Spinal cord (tissue), 10 donors: ENCODE data around the gene FYN. TPM values are rescaled to one million over a fixed set of nuclear protein-coding genes. Genes with fewer than 3 reads are reported as not detected.

ENCODE experiments used
- DNase-seq, 6 donors: peaks; one replicate each; pipeline versions ENCODE4 v3.0.0 to v3.0.0-alpha.2; 2013 to 2015; ENCODE audit warnings: low spot score in 6 of 6, low read depth in 4 of 6
- H3K27ac ChIP-seq: one replicate; pipeline ENCODE4 v1.5.1; 2013; ENCODE audit warnings: low read depth, low read length, control low read depth
- H3K27me3 ChIP-seq: one replicate; pipeline ENCODE4 v1.6.1; 2013; ENCODE audit warnings: low read length; ENCODE audit not compliant: control insufficient read depth, insufficient read depth
- H3K36me3 ChIP-seq: one replicate; pipeline ENCODE4 v1.6.1; 2013; ENCODE audit warnings: low read length; ENCODE audit not compliant: control insufficient read depth, insufficient read depth
- H3K4me1 ChIP-seq: one replicate; pipeline ENCODE4 v1.6.1; 2013; ENCODE audit warnings: low read length; ENCODE audit not compliant: control insufficient read depth, insufficient read depth
- H3K4me3 ChIP-seq: one replicate; pipeline ENCODE4 v1.5.1; 2013; ENCODE audit warnings: low read depth, low read length, control low read depth
- H3K9me3 ChIP-seq: one replicate; pipeline ENCODE4 v1.6.1; 2013; ENCODE audit warnings: low read length; ENCODE audit not compliant: control insufficient read depth, insufficient read depth
- WGBS: methylation state at CpG from one replicate; pipeline ENCODE4 v1.1.5; 2013; ENCODE audit warnings: missing lambda C conversion rate; ENCODE audit not compliant: insufficient coverage; 5-methylcytosine and 5-hydroxymethylcytosine counted together
- polyA plus RNA-seq, 2 donors: library from polyadenylated mRNA; unstranded; fragments of 120-200 nt; gene quantifications; one replicate each; pipeline ENCODE4 v1.2.1, GENCODE V29; 2013; ENCODE audit not compliant: insufficient read length in 2 of 2
- total RNA-seq, 2 donors: library from RNA; depleted of rRNA in 1 of 2; stranded (reverse); fragments of 120-200 nt in 1 of 2; fragments of >200 nt in 1 of 2; gene quantifications; one replicate each; pipeline versions ENCODE4 v1.2.3 to v1.2.4, GENCODE V29; 2013 to 2014
- donor health status: healthy.

The FYN gene
- total and polyA plus RNA-seq, 4 donors, result 273 to 730 (median 476) TPM

- Histone ChIP-seq H3K9me3 (no peaks in the 10 kb centered on the region), H3K36me3 (peaks cover 11% of the 10 kb centered on the region), H3K4me1 (peaks cover 55% of the 10 kb centered on the region), H3K4me3 (no peak overlapping the region), H3K27ac (peak overlapping the region; percentile 88), H3K27me3 (no peaks in the 10 kb centered on the region)
- 54% methylated on average over 2 of the region's 4 CpGs for whole genome bisulfite sequencing
- DNase-seq, result no peak
Measured at GRCh38 chr6:111846066-111846465, 27.2 kb downstream of the FYN start.

GRCh38 chr6:111845441-111845871 lies 27.8 kb downstream of the FYN start:
- peaks cover 11% of the 10 kb centered on the region for H3K36me3 ChIP-seq
- peak overlapping the region; percentile 88 for H3K27ac ChIP-seq
- H3K4me3 ChIP-seq, result no peak overlapping the region
- H3K27me3 ChIP-seq, result no peaks in the 10 kb centered on the region
- H3K9me3 ChIP-seq, result no peaks in the 10 kb centered on the region
- WGBS, result 40% methylated on average over 7 of the region's 8 CpGs
- H3K4me1 ChIP-seq, result peaks cover 49% of the 10 kb centered on the region
- DNase-seq, result no peak

DNA sequence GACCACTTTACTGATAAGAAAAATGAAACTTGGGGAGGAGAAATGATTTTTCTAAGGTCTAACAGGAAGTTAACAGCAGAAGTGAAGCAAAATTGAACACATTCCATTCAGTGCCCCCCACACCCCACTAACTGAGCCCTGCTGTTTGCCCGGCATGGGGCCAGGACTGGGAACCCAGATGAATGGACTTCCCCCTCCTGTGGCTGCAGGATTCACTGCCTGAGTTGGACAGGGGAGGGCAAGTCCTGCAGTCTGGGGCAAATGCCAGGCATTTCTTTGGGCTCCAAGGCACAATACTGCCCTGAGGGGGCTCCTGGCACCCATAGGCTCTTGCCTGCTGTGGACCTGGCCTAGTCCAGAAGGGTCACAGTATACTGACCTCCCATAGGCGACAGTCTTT lies 28.3 kb downstream of the FYN start:
- peaks cover 46% of the 10 kb centered on the region for H3K4me1 ChIP-seq

DNA sequence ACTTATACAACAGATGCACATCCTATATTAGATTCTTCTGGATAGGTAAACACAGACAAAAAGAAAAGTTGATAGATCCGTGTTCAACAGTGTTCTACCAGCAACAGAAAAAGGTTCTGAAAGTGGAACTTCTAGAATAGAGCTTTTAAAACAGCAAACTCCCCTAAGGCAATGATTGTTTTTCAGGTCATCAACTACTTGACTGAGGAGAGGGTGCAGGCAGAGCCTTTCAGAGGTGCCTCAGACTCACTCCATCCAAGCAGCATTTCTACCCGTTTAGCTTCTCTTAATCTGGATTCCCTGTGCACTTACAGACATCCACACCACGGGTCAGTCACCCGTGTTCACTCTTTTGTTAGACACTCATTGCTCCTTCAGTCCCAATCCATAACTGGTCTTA lies 28.9 kb downstream of the FYN start:
- H3K4me3 ChIP-seq, result no peak overlapping the region
- H3K27ac ChIP-seq, result peak overlapping the region; percentile 88
- H3K9me3 ChIP-seq, result no peaks in the 10 kb centered on the region
- H3K27me3 ChIP-seq, result no peaks in the 10 kb centered on the region
- H3K4me1 ChIP-seq, result peaks cover 41% of the 10 kb centered on the region
- DNase-seq, result no peak
- WGBS, result 22% methylated on average over 3 of the region's 4 CpGs
- H3K36me3 ChIP-seq, result peaks cover 13% of the 10 kb centered on the region

More for the DNA sequence above, 28.3 kb downstream of the FYN start:
- peak in 3 of 6 donors; percentile 46 to 80 (median 61) for DNase-seq
- Histone ChIP-seq H3K4me3 (no peak overlapping the region), H3K9me3 (no peaks in the 10 kb centered on the region), H3K27ac (peak overlapping the region; percentile 88), H3K27me3 (no peaks in the 10 kb centered on the region), H3K36me3 (peaks cover 11% of the 10 kb centered on the region)
- WGBS, result 27% methylated on average over 2 of the region's 2 CpGs

- no peak overlapping the region for H3K4me3 ChIP-seq
Measured at GRCh38 chr6:111843347-111844147, 29.7 kb downstream of the FYN start.

GRCh38 chr6:111842891-111843290 lies 30.4 kb downstream of the FYN start:
- no peak overlapping the region for H3K4me3 ChIP-seq
- H3K4me1 ChIP-seq, result peaks cover 38% of the 10 kb centered on the region

More at GRCh38 chr6:111843347-111844147, 29.7 kb downstream of the FYN start:
- peak overlapping the region; percentile 88 for H3K27ac ChIP-seq
- no peaks in the 10 kb centered on the region for H3K9me3 ChIP-seq
- WGBS, result no CpG with 5 or more reads among the region's 7 CpGs
- H3K27me3 ChIP-seq, result no peaks in the 10 kb centered on the region
- peaks cover 38% of the 10 kb centered on the region for H3K4me1 ChIP-seq
- DNase-seq, result no peak
- peaks cover 13% of the 10 kb centered on the region for H3K36me3 ChIP-seq

DNA sequence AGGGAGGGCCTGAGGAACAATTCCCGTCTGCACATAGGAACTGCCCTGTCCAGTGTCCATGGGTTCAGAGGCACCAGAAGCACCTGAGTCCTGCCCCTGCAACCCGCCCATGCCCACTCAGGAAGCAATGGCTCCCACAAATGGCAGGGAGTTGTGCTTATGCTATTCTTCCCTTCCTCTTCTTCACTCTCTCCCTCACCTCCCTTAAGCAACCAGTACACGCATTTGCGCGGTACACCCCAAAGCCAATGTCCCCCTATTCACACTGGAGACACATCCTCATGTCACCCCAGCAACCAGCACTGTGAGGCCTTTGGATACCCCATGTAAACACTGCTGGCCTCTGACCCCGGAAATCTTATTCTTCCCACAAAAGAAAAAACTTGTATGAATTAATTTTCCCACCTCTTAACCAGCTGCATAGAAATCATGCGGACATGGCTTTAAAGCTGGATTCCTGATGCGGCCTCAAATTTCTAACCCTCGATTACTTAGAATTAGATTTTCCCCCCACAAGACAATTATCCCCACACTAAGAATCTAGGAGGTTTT lies 30.9 kb downstream of the FYN start:
- H3K36me3 ChIP-seq, result peaks cover 13% of the 10 kb centered on the region
- H3K9me3 ChIP-seq, result no peaks in the 10 kb centered on the region
- no peaks in the 10 kb centered on the region for H3K27me3 ChIP-seq
- H3K4me1 ChIP-seq, result peaks cover 38% of the 10 kb centered on the region
- DNase-seq, result no peak
- H3K4me3 ChIP-seq, result no peak overlapping the region
- peak overlapping the region; percentile 88 for H3K27ac ChIP-seq
- WGBS, result 67% methylated on average over 6 of the region's 9 CpGs

More at GRCh38 chr6:111842891-111843290, 30.4 kb downstream of the FYN start:
- no peaks in the 10 kb centered on the region for H3K9me3 ChIP-seq
- no peaks in the 10 kb centered on the region for H3K27me3 ChIP-seq
- peak in 1 of 6 donors; percentile 59 for DNase-seq
- peaks cover 13% of the 10 kb centered on the region for H3K36me3 ChIP-seq
- peak overlapping the region; percentile 88 for H3K27ac ChIP-seq
- WGBS, result no CpG with 5 or more reads among the region's 4 CpGs

- H3K9me3 ChIP-seq, result no peaks in the 10 kb centered on the region
- H3K27me3 ChIP-seq, result no peaks in the 10 kb centered on the region
- H3K27ac ChIP-seq, result peak overlapping the region; percentile 88
- WGBS, result 31% methylated on average over 3 of the region's 6 CpGs
- H3K36me3 ChIP-seq, result peaks cover 13% of the 10 kb centered on the region
- H3K4me1 ChIP-seq, result peaks cover 33% of the 10 kb centered on the region
- no peak overlapping the region for H3K4me3 ChIP-seq
- DNase-seq, result peak in 1 of 6 donors; percentile 60
Measured at GRCh38 chr6:111841822-111842221, 31.4 kb downstream of the FYN start.

DNA sequence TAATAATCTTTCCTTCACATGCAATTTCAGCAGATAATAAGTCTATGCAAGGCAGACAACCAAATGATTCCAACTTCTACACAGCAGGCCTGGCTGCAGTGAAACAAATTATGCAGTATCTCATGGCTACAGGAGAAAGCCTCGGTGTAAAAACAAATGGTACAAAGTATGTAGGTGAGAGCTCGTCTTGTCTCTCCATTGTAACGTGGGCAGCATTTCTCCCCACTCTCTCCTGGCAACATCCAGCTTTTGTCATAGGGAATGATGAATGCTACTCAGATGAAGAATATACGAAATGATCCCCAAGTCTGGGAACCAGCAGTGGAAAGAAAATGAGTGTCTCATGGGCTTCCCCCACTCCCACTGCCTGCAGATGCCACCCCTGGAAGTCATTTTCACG lies 32.4 kb downstream of the FYN start:
- H3K4me1 ChIP-seq, result peaks cover 28% of the 10 kb centered on the region
- DNase-seq, result no peak
- WGBS, result no CpG with 5 or more reads among the region's 5 CpGs
- no peak overlapping the region for H3K27ac ChIP-seq
- no peak overlapping the region for H3K4me3 ChIP-seq
- H3K9me3 ChIP-seq, result no peaks in the 10 kb centered on the region
- H3K27me3 ChIP-seq, result no peaks in the 10 kb centered on the region
- H3K36me3 ChIP-seq, result peaks cover 13% of the 10 kb centered on the region
